K562 (cell line): ENCODE results near the gene IL10. TPM values are rescaled to one million over a fixed set of nuclear protein-coding genes. Genes with fewer than 3 reads are reported as not detected.

Source experiments
- ATAC-seq: fragments of 200-7000 bp; cut with Tn5 transposase; 3 replicates; pipeline ENCODE4 v1.9.1; 2020; ENCODE audit warnings: moderate library complexity
- BruUV-seq: library from RNA; stranded (reverse); fragments of 400-500 nt; replicated peaks from 2 replicates; lab custom pipeline; 2021; lab: Mats Ljungman, UMichigan
- CTCF ChIA-PET: fragments of 300-600 bp; formaldehyde crosslinking; extraction: SDS; loops from one replicate; lab custom pipeline; 2021; ENCODE audit warnings: low intra/inter-chr PET ratio; lab: Yijun Ruan, JAX
- POLR2A ChIA-PET: fragments of 300-600, 350-650 bp; sonication (Branson Sonifier 250); formaldehyde crosslinking; extraction: SDS; loops from one replicate; lab custom pipeline; 2021; ENCODE audit warnings: antibody characterized with exemption, inconsistent platforms; lab: Yijun Ruan, JAX
- DNase-seq, 4 experiments: peaks; one replicate each; pipeline versions ENCODE4 v3.0.0 to v3.0.0-alpha.2; 2011 to 2018; ENCODE audit warnings: low spot score in 3 of 4, mixed read lengths in 3 of 4; ENCODE audit errors: extremely low read depth in 1 of 4
- FAIRE-seq: peaks from 2 replicates; lab custom pipeline; 2011; peaks lifted over from hg19 to GRCh38; lab: Jason Lieb, UNC
- H2AFZ ChIP-seq: 2 replicates; pipeline ENCODE4 v1.6.0; 2011; ENCODE audit warnings: low read depth, low read length, control low read depth, inconsistent platforms
- H3K27ac ChIP-seq: fragments of 200-600 bp; 3 replicates; pipeline ENCODE4 v1.8.0; 2011; ENCODE audit warnings: low read depth, mild to moderate bottlenecking, control low read depth, inconsistent platforms, low read length, moderate library complexity, mixed read lengths; ENCODE audit errors: extremely low read depth
- H3K27me3 ChIP-seq, 2 experiments: fragments of 300-600 bp in 1 of 2; 2 replicates in 1 of 2; 3 replicates in 1 of 2; pipeline versions ENCODE4 v1.6.0 to v1.8.0; 2011; ENCODE audit warnings: inconsistent platforms in 2 of 2, low read length in 2 of 2, mild to moderate bottlenecking in 1 of 2, mixed read lengths in 1 of 2, moderate library complexity in 1 of 2; ENCODE audit not compliant: control insufficient read depth in 2 of 2, insufficient read depth in 2 of 2
- H3K36me3 ChIP-seq: fragments of 300-600 bp; 3 replicates; pipeline ENCODE4 v1.8.0; 2011; ENCODE audit warnings: mild to moderate bottlenecking, low read length, inconsistent platforms; ENCODE audit not compliant: control insufficient read depth, insufficient read depth
- H3K4me1 ChIP-seq, 2 experiments: fragments of 200-600 bp in 1 of 2; replicated peaks in 1 of 2; 2 replicates in 1 of 2; 3 replicates in 1 of 2; pipeline versions ENCODE4 v1.5.1 to v1.8.0; 2011; ENCODE audit warnings: inconsistent platforms in 2 of 2, low read length in 2 of 2, mild to moderate bottlenecking in 1 of 2, mixed read lengths in 1 of 2, moderate library complexity in 1 of 2; ENCODE audit not compliant: control insufficient read depth in 2 of 2, insufficient read depth in 2 of 2
- H3K4me2 ChIP-seq: 2 replicates; pipeline ENCODE4 v1.6.1; 2011; ENCODE audit warnings: low read length, control low read depth, inconsistent platforms, mixed read lengths; ENCODE audit not compliant: insufficient read depth
- H3K4me3 ChIP-seq: fragments of 200-600 bp; sonication (generic), shearing (Covaris generic); 2 replicates; pipeline ENCODE4 v1.5.1; 2016; ENCODE audit warnings: control low read depth, inconsistent platforms
- H3K79me2 ChIP-seq: fragments of 200-600 bp; 3 replicates; pipeline ENCODE4 v1.8.0; 2011; ENCODE audit warnings: low read length, inconsistent platforms; ENCODE audit not compliant: control insufficient read depth, insufficient read depth
- H3K9ac ChIP-seq, 2 experiments: 2 replicates each; pipeline versions ENCODE4 v1.6.0 to v1.6.1; 2011; ENCODE audit warnings: low read depth in 2 of 2, low read length in 2 of 2, control low read depth in 1 of 2, inconsistent platforms in 1 of 2, mild to moderate bottlenecking in 1 of 2, mixed read lengths in 1 of 2; ENCODE audit not compliant: insufficient read depth in 1 of 2
- H3K9me1 ChIP-seq: one replicate; pipeline ENCODE4 v1.6.0; 2011; ENCODE audit warnings: inconsistent platforms, mild to moderate bottlenecking, low read length, moderate library complexity; ENCODE audit not compliant: control insufficient read depth, insufficient read depth
- H3K9me3 ChIP-seq: replicated peaks from 2 replicates; pipeline ENCODE4 v1.5.1; 2011; ENCODE audit warnings: low read depth, low read length, inconsistent platforms; ENCODE audit not compliant: control insufficient read depth, insufficient read depth
- H4K20me1 ChIP-seq: replicated peaks from 2 replicates; pipeline ENCODE4 v1.6.1; 2011; ENCODE audit warnings: low read length, inconsistent platforms, mixed read lengths; ENCODE audit not compliant: control insufficient read depth, insufficient read depth
- ARID2 ChIP-seq: fragments of 450-650 bp; IDR thresholded peaks from 2 replicates; pipeline ENCODE4 v1.6.1; 2017; ENCODE audit warnings: antibody characterized with exemption, mild to moderate bottlenecking
- CBFA2T3 ChIP-seq: fragments of 450-650 bp; IDR thresholded peaks from 2 replicates; pipeline ENCODE4 v1.6.1; 2017
- CHCHD3 ChIP-seq: fragments of 250-450 bp; sonication (Bioruptor Pico); IDR thresholded peaks from 2 replicates; pipeline ENCODE4 v2.1.2; 2022; ENCODE audit warnings: mild to moderate bottlenecking
- CTBP1 ChIP-seq: fragments of 450-650 bp; IDR thresholded peaks from 2 replicates; pipeline ENCODE4 v1.6.1; 2016; ENCODE audit warnings: borderline replicate concordance
- DEAF1 ChIP-seq: fragments of 450-650 bp; formaldehyde crosslinking; IDR thresholded peaks from 2 replicates; pipeline ENCODE4 v1.4.0; 2020; ENCODE audit warnings: mild to moderate bottlenecking, moderate library complexity
- ELF2 ChIP-seq: fragments of 250-450 bp; sonication (Bioruptor Pico); IDR thresholded peaks from 2 replicates; pipeline ENCODE4 v1.5.0; 2021; ENCODE audit warnings: mild to moderate bottlenecking
- FOXP1 ChIP-seq: sonication (generic); formaldehyde crosslinking; IDR thresholded peaks from 2 replicates; pipeline ENCODE4 v1.8.0; 2022; ENCODE audit warnings: mild to moderate bottlenecking, missing genetic modification reagents
- KLF6 ChIP-seq: fragments of 250-450 bp; sonication (Bioruptor Pico); IDR thresholded peaks from 2 replicates; pipeline ENCODE4 v1.4.0; 2020; ENCODE audit warnings: mild to moderate bottlenecking, moderate library complexity, borderline replicate concordance
- NCOA4 ChIP-seq: fragments of 450-650 bp; IDR thresholded peaks from 2 replicates; pipeline ENCODE4 v1.6.1; 2018; ENCODE audit warnings: mild to moderate bottlenecking; ENCODE audit not compliant: partially characterized antibody
- NR4A1 ChIP-seq, 2 experiments: fragments of 250-450 bp in 1 of 2; fragments of 450-650 bp in 1 of 2; sonication (Bioruptor Pico) in 1 of 2; IDR thresholded peaks; 2 replicates each; pipeline versions ENCODE4 v1.4.0 to v1.6.1; 2016 to 2020; ENCODE audit warnings: mild to moderate bottlenecking in 2 of 2, missing compliant biosample characterization in 1 of 2, missing genetic modification characterization in 1 of 2, moderate library complexity in 1 of 2
- PBX2 ChIP-seq, 2 experiments: IDR thresholded peaks in 1 of 2; conservative IDR thresholded peaks in 1 of 2; 2 replicates each; pipeline ENCODE4 v1.6.1; 2016; ENCODE audit warnings: low read depth in 2 of 2, mild to moderate bottlenecking in 1 of 2, missing compliant biosample characterization in 1 of 2, missing genetic modification characterization in 1 of 2, moderate library complexity in 1 of 2
- SMC3 ChIP-seq: conservative IDR thresholded peaks from 2 replicates; pipeline ENCODE4 v1.6.1; 2011; ENCODE audit warnings: low read depth, low read length, improper control_type of control experiment; ENCODE audit not compliant: insufficient read depth
- TARDBP ChIP-seq: fragments of 450-650 bp; IDR thresholded peaks from 2 replicates; pipeline ENCODE4 v1.6.1; 2016
- TGIF2 ChIP-seq: sonication (generic); formaldehyde crosslinking; IDR thresholded peaks from 2 replicates; pipeline ENCODE4 v1.8.1; 2022; ENCODE audit warnings: mild to moderate bottlenecking, missing genetic modification reagents, moderate library complexity
- ZNF445 ChIP-seq: fragments of 250-450 bp; sonication (Bioruptor Pico); IDR thresholded peaks from 2 replicates; pipeline ENCODE4 v1.4.0; 2020; ENCODE audit warnings: low read depth, mild to moderate bottlenecking, moderate library complexity
- ZZZ3 ChIP-seq: fragments of 450-650 bp; IDR thresholded peaks from 2 replicates; pipeline ENCODE4 v1.6.1; 2016; ENCODE audit warnings: antibody characterized with exemption, mild to moderate bottlenecking, moderate library complexity
- WGBS: fragments of 100-300 bp; shearing (Covaris generic); methylation state at CpG from one replicate; pipeline ENCODE4 v1.1.6; 2016; ENCODE audit warnings: low coverage, mixed read lengths; ENCODE audit not compliant: insufficient coverage; ENCODE audit errors: missing lambda C conversion rate; 5-methylcytosine and 5-hydroxymethylcytosine counted together
- in situ Hi-C: fragments of 300-500 bp; cut with MboI; formaldehyde crosslinking; loops from 4 replicates; pipeline ENCODE4 v1.15.0; 2018; ENCODE audit warnings: inconsistent platforms, mixed read lengths
- intact Hi-C: fragments of 100-400 bp; cut with micrococcal nuclease; formaldehyde crosslinking; loops from 2 replicates; pipeline ENCODE4 v1.14.2; 2022
- polyA plus RNA-seq, 8 experiments: library from polyadenylated mRNA; depleted of rRNA in 4 of 8; stranded (reverse) in 5 of 8; unstranded in 3 of 8; fragments of >200 nt; fragmentation: Nextera tagmentation in 2 of 8; fragmentation: Illumina TruSeq in 1 of 8; extraction: Ambion mirVana in 2 of 8; extraction: Trizol in 1 of 8; gene quantifications; 2 replicates each; pipeline versions ENCODE4 v1.2.1 to v1.2.3, GENCODE V29; 2011 to 2014; ENCODE audit warnings: inconsistent platforms in 1 of 8, missing spikeins in 1 of 8
- total RNA-seq, 7 experiments: library from RNA; depleted of rRNA in 6 of 7; stranded (reverse); fragments of >200 nt in 6 of 7; fragmentation: Illumina TruSeq in 2 of 7; extraction: Trizol in 2 of 7; gene quantifications; 2 replicates each; pipeline versions ENCODE4 v1.2.1 to v1.2.3, GENCODE V29; 2011 to 2021; ENCODE audit warnings: low replicate concordance in 1 of 7

IL10 gene
- total and polyA plus RNA-seq, 9 of the 15 experiments (the other 6 are each of a cell fraction or from before 2014, with no cell fraction given): 0.29 TPM; not detected in 8

- TF ChIP-seq PBX2 (CRISPR knock-in tag; IDR thresholded peaks at IDR 0.05; ENCODE audit: low read depth) (no peak), PBX2 (tag; conservative IDR thresholded peaks at IDR 0.05; ENCODE audit: low read depth) (0 out of 2 replicates have a peak, but pooled peaks have one; percentile 22), TGIF2 (CRISPR knock-in tag) (no peak; the same call in 1 of the 2 replicates), ZZZ3 (no peak), FOXP1 (CRISPR knock-in tag) (no peak)
Measured at GRCh38 chr1:206809504-206810084, 37.3 kb upstream of the IL10 start (continued).

GRCh38 chr1:206808615-206809014 lies 36.3 kb upstream of the IL10 start:
- DNase-seq: peak; percentile 30 to 71 (median 48)
- Histone ChIP-seq H3K9me3 (peaks cover 8% of the 10 kb centered on the region; the same call in 1 of the 2 replicates), H3K9ac (no peak overlapping the region), H3K9me1 (no peaks in the 10 kb centered on the region), H3K79me2 (no peaks in the 10 kb centered on the region), H2AFZ (no peak overlapping the region), H3K27me3 (peaks cover 5 to 13% of the 10 kb centered on the region in 2 experiments; a peak in 3 of 5 replicates), H3K27ac (no peak overlapping the region), H3K4me3 (no peak overlapping the region), H3K4me1 (no peaks in the 10 kb centered on the region), H3K36me3 (no peaks in the 10 kb centered on the region), H4K20me1 (no peaks in the 10 kb centered on the region), H3K4me2 (no peak overlapping the region)
- peak; percentile 97 for ATAC-seq
- ChIA-PET CTCF (interaction anchor here (0.6 to 1.6 kb wide), 9 partner anchors 70 to 264 kb away, joined by 3 to 7 read pairs (median 5); no protein-coding TSS in a partner anchor), POLR2A (no interaction called here)
- no TSS peak for BruUV-seq
- 0% methylated on average over 2 of the region's 2 CpGs for WGBS
- in situ Hi-C loops (no loop called here), intact Hi-C loops (loop anchor here (1.0 to 10.0 kb wide), 7 partner anchors 69 to 314 kb away; no protein-coding TSS in a partner anchor)
- FAIRE-seq: peak; percentile 89
- TF ChIP-seq ARID2 (peak; percentile 54; the same call in 1 of the 2 replicates), KLF6 (CRISPR knock-in tag) (no peak), DEAF1 (CRISPR knock-in tag) (peak; percentile 88), CBFA2T3 (no peak), ZNF445 (CRISPR knock-in tag) (no peak), NCOA4 (no peak), TARDBP (no peak), ELF2 (CRISPR knock-in tag) (no peak), CHCHD3 (CRISPR knock-in tag) (no peak), CTBP1 (no peak), SMC3 (peak; percentile 75), NR4A1 (CRISPR knock-in tag; IDR thresholded peaks at IDR 0.05) (no peak), NR4A1 (tag; IDR thresholded peaks at IDR 0.05) (no peak)
